T-helper 17 cell (primary cell): ENCODE results near the gene C6orf120. TPM values are rescaled to one million over a fixed set of nuclear protein-coding genes. Genes with fewer than 3 reads are reported as not detected.
A peak's percentile ranks its signal among the peaks of the same experiment; 100 is the strongest.

Experiments
- ATAC-seq: fragments of 150-1000 bp; cut with Tn5 transposase; 2 replicates; pipeline ENCODE4 v1.10.0; 2021; ENCODE audit warnings: mild to moderate bottlenecking, moderate library complexity
- DNase-seq, 3 donors: peaks; one replicate each; pipeline versions ENCODE4 v3.0.0 to v3.0.0-alpha.2; 2020 to 2021
- H3K9me3 ChIP-seq: one replicate; pipeline ENCODE4 v1.7.0; 2013; ENCODE audit warnings: low read length, mild to moderate bottlenecking; ENCODE audit not compliant: control insufficient read depth, poor library complexity, severe bottlenecking
- H3K27ac Mint-ChIP-seq: one replicate; pipeline ENCODE4 v1.8.0; 2022; ENCODE audit warnings: mild to moderate bottlenecking, moderate library complexity, mixed read lengths
- H3K27me3 Mint-ChIP-seq: one replicate; pipeline ENCODE4 v1.8.0; 2022; ENCODE audit warnings: mixed read lengths
- H3K36me3 Mint-ChIP-seq: one replicate; pipeline ENCODE4 v1.8.0; 2022; ENCODE audit warnings: low read depth, mixed read lengths
- H3K4me1 Mint-ChIP-seq: one replicate; pipeline ENCODE4 v1.8.0; 2022; ENCODE audit warnings: mild to moderate bottlenecking, mixed read lengths
- H3K4me3 Mint-ChIP-seq: one replicate; pipeline ENCODE4 v1.8.0; 2022; ENCODE audit warnings: mild to moderate bottlenecking, moderate library complexity, mixed read lengths
- total RNA-seq, 4 donors: library from RNA in 2 of 4; stranded (reverse) in 2 of 4; gene quantifications; one replicate each; pipeline ENCODE4 v1.2.3 and lab custom pipeline; 2022 to 2026

The C6orf120 gene
- total RNA-seq (10 to 100 TPM; 16.3 to 17.8 TPM), total RNA-seq (lab: John Stamatoyannopoulos, UW) (57.4 to 76.9 reads per million in 2 donors)

- peak within 1 kb of the TSS; percentile 92 for H3K27ac Mint-ChIP-seq
- DNase-seq: peak; percentile 93 to 94 (median 94)
- ATAC-seq: peak; percentile 91
- peaks cover 33% of the 10 kb centered on the region for H3K4me1 Mint-ChIP-seq
- H3K27me3 Mint-ChIP-seq: no peaks in the 10 kb centered on the region
- H3K4me3 Mint-ChIP-seq: peak within 1 kb of the TSS; percentile 90
- H3K9me3 ChIP-seq: no peaks in the 10 kb centered on the region
- H3K36me3 Mint-ChIP-seq: no peaks in the 10 kb centered on the region
These were observed at the start of gene C6orf120, which contains the start of gene WDR27 for GRCh38 chr6:169701954-169702839. C6orf120 (plus strand) TSS chr6:169702126; CDS start chr6:169702460, 334 bp downstream. WDR27 (minus strand) TSS chr6:169702029; CDS start chr6:169689005, 13,024 bp downstream.

GRCh38 chr6:169652896-169653295, 49.0 kb upstream of the C6orf120 start:
- H3K27me3 Mint-ChIP-seq: no peaks in the 10 kb centered on the region
- DNase-seq: no peak
- peaks cover 8% of the 10 kb centered on the region for H3K36me3 Mint-ChIP-seq
- H3K4me1 Mint-ChIP-seq: peaks cover 13% of the 10 kb centered on the region
- H3K27ac Mint-ChIP-seq: no peak overlapping the region
- no peak for ATAC-seq
- H3K4me3 Mint-ChIP-seq: no peak overlapping the region
- no peaks in the 10 kb centered on the region for H3K9me3 ChIP-seq

GRCh38 chr6:169653691-169654090, 48.2 kb upstream of the C6orf120 start:
- H3K36me3 Mint-ChIP-seq: peaks cover 9% of the 10 kb centered on the region
- no peaks in the 10 kb centered on the region for H3K27me3 Mint-ChIP-seq
- no peaks in the 10 kb centered on the region for H3K9me3 ChIP-seq
- H3K4me1 Mint-ChIP-seq: peaks cover 14% of the 10 kb centered on the region
- H3K27ac Mint-ChIP-seq: peak overlapping the region; percentile 85
- ATAC-seq (no peak), DNase-seq (no peak)
- H3K4me3 Mint-ChIP-seq: peak overlapping the region; percentile 21

- ATAC-seq: peak; percentile 97
These were observed 47.1 kb upstream of the C6orf120 start for GRCh38 chr6:169654598-169655391.

GRCh38 chr6:169656546-169657283, 45.2 kb upstream of the C6orf120 start:
- ATAC-seq (no peak), DNase-seq (no peak)
- Mint-ChIP-seq H3K27ac (no peak overlapping the region), H3K4me3 (no peak overlapping the region), H3K27me3 (no peaks in the 10 kb centered on the region), H3K4me1 (peaks cover 20% of the 10 kb centered on the region), H3K36me3 (peaks cover 11% of the 10 kb centered on the region)
- H3K9me3 ChIP-seq: no peaks in the 10 kb centered on the region

More at GRCh38 chr6:169654598-169655391, 47.1 kb upstream of the C6orf120 start:
- Mint-ChIP-seq H3K4me3 (peak overlapping the region; percentile 92), H3K27me3 (no peaks in the 10 kb centered on the region), H3K4me1 (peaks cover 20% of the 10 kb centered on the region), H3K27ac (peak overlapping the region; percentile 85), H3K36me3 (peaks cover 12% of the 10 kb centered on the region)
- H3K9me3 ChIP-seq: no peaks in the 10 kb centered on the region
- peak; percentile 49 to 63 (median 57) for DNase-seq

- H3K36me3 Mint-ChIP-seq: peaks cover 10% of the 10 kb centered on the region
- H3K4me3 Mint-ChIP-seq: no peak overlapping the region
- H3K27ac Mint-ChIP-seq: no peak overlapping the region
These were observed 44.7 kb upstream of the C6orf120 start for GRCh38 chr6:169657284-169657610.

GRCh38 chr6:169659820-169660610, 41.9 kb upstream of the C6orf120 start:
- no peaks in the 10 kb centered on the region for H3K27me3 Mint-ChIP-seq
- H3K27ac Mint-ChIP-seq: no peak overlapping the region
- ATAC-seq (no peak), DNase-seq (no peak)
- no peak overlapping the region for H3K4me3 Mint-ChIP-seq
- no peaks in the 10 kb centered on the region for H3K9me3 ChIP-seq
- H3K4me1 Mint-ChIP-seq: peaks cover 15% of the 10 kb centered on the region
- peaks cover 16% of the 10 kb centered on the region for H3K36me3 Mint-ChIP-seq

More at GRCh38 chr6:169657284-169657610, 44.7 kb upstream of the C6orf120 start:
- no peak for ATAC-seq
- DNase-seq: no peak
- Mint-ChIP-seq H3K27me3 (no peaks in the 10 kb centered on the region), H3K4me1 (peaks cover 20% of the 10 kb centered on the region)
- H3K9me3 ChIP-seq: no peaks in the 10 kb centered on the region

- ATAC-seq: no peak
- H3K27me3 Mint-ChIP-seq: no peaks in the 10 kb centered on the region
- H3K9me3 ChIP-seq: no peaks in the 10 kb centered on the region
- peaks cover 13% of the 10 kb centered on the region for H3K4me1 Mint-ChIP-seq
- DNase-seq: no peak
- no peak overlapping the region for H3K27ac Mint-ChIP-seq
- H3K36me3 Mint-ChIP-seq: peaks cover 16% of the 10 kb centered on the region
- no peak overlapping the region for H3K4me3 Mint-ChIP-seq
These were observed 41.1 kb upstream of the C6orf120 start for GRCh38 chr6:169660751-169661390.

- ATAC-seq (no peak), DNase-seq (no peak)
- Mint-ChIP-seq H3K27me3 (no peaks in the 10 kb centered on the region), H3K4me1 (peaks cover 13% of the 10 kb centered on the region), H3K36me3 (peaks cover 14% of the 10 kb centered on the region), H3K4me3 (no peak overlapping the region), H3K27ac (no peak overlapping the region)
- no peaks in the 10 kb centered on the region for H3K9me3 ChIP-seq
These were observed 40.6 kb upstream of the C6orf120 start for GRCh38 chr6:169661391-169661756.

GRCh38 chr6:169663468-169663867, 38.5 kb upstream of the C6orf120 start:
- H3K4me3 Mint-ChIP-seq: no peak overlapping the region
- peaks cover 15% of the 10 kb centered on the region for H3K36me3 Mint-ChIP-seq
- no peak overlapping the region for H3K27ac Mint-ChIP-seq
- H3K9me3 ChIP-seq: no peaks in the 10 kb centered on the region
- H3K4me1 Mint-ChIP-seq: peaks cover 10% of the 10 kb centered on the region
- H3K27me3 Mint-ChIP-seq: no peaks in the 10 kb centered on the region
- ATAC-seq (no peak), DNase-seq (no peak)

- ATAC-seq: no peak
- H3K27me3 Mint-ChIP-seq: no peaks in the 10 kb centered on the region
- no peak overlapping the region for H3K4me3 Mint-ChIP-seq
- H3K36me3 Mint-ChIP-seq: peaks cover 15% of the 10 kb centered on the region
- peaks cover 7% of the 10 kb centered on the region for H3K4me1 Mint-ChIP-seq
- no peaks in the 10 kb centered on the region for H3K9me3 ChIP-seq
- no peak for DNase-seq
- no peak overlapping the region for H3K27ac Mint-ChIP-seq
These were observed 37.7 kb upstream of the C6orf120 start for GRCh38 chr6:169664227-169664626.

GRCh38 chr6:169665289-169665688, 36.6 kb upstream of the C6orf120 start:
- ATAC-seq: no peak
- no peaks in the 10 kb centered on the region for H3K27me3 Mint-ChIP-seq

More at GRCh38 chr6:169665289-169665688, 36.6 kb upstream of the C6orf120 start:
- H3K4me3 Mint-ChIP-seq: no peak overlapping the region
- H3K36me3 Mint-ChIP-seq: peaks cover 12% of the 10 kb centered on the region
- no peak overlapping the region for H3K27ac Mint-ChIP-seq
- DNase-seq: no peak
- no peaks in the 10 kb centered on the region for H3K9me3 ChIP-seq
- peaks cover 3% of the 10 kb centered on the region for H3K4me1 Mint-ChIP-seq
